ENCODE data around the gene ARHGEF4.

ARHGEF4 gene

GRCh38 chr2:131016826-131017741 is 180.4 kb downstream of the ARHGEF4 start:
- peak; percentile 60 for DNase-seq (ENCODE audit: low read depth)
- no peak overlapping the region for H3K4me3 ChIP-seq (ENCODE audit: control insufficient read depth, low read depth, low read length)
- no peak for TF ChIP-seq CTCF (conservative IDR thresholded peaks at IDR 0.05; ENCODE audit: control insufficient read depth, insufficient read depth, low read depth, low read length)

- H3K4me3 ChIP-seq (ENCODE audit: control insufficient read depth, low read depth, low read length) = no peak overlapping the region
- no peak for DNase-seq (ENCODE audit: low read depth)
- TF ChIP-seq CTCF (conservative IDR thresholded peaks at IDR 0.05; ENCODE audit: control insufficient read depth, insufficient read depth, low read depth, low read length) = no peak
Measured at GRCh38 chr2:131022731-131023130, 186.0 kb downstream of the ARHGEF4 start.

GRCh38 chr2:131023758-131024157 is 187.0 kb downstream of the ARHGEF4 start:
- DNase-seq (ENCODE audit: low read depth) = no peak
- TF ChIP-seq CTCF (conservative IDR thresholded peaks at IDR 0.05; ENCODE audit: control insufficient read depth, insufficient read depth, low read depth, low read length) = no peak
- H3K4me3 ChIP-seq (ENCODE audit: control insufficient read depth, low read depth, low read length) = no peak overlapping the region

- no peak overlapping the region for H3K4me3 ChIP-seq (ENCODE audit: control insufficient read depth, low read depth, low read length)
- TF ChIP-seq CTCF (conservative IDR thresholded peaks at IDR 0.05; ENCODE audit: control insufficient read depth, insufficient read depth, low read depth, low read length) = no peak
- DNase-seq (ENCODE audit: low read depth) = no peak
Measured at GRCh38 chr2:131026919-131027318, 190.2 kb downstream of the ARHGEF4 start.

GRCh38 chr2:131027566-131028528 is 191.1 kb downstream of the ARHGEF4 start:
- no peak for TF ChIP-seq CTCF (conservative IDR thresholded peaks at IDR 0.05; ENCODE audit: control insufficient read depth, insufficient read depth, low read depth, low read length)
- H3K4me3 ChIP-seq (ENCODE audit: control insufficient read depth, low read depth, low read length) = no peak overlapping the region
- no peak for DNase-seq (ENCODE audit: low read depth)

GRCh38 chr2:131029812-131030211 is 193.1 kb downstream of the ARHGEF4 start:
- no peak for TF ChIP-seq CTCF (conservative IDR thresholded peaks at IDR 0.05; ENCODE audit: control insufficient read depth, insufficient read depth, low read depth, low read length)
- DNase-seq (ENCODE audit: low read depth) = no peak

More at GRCh38 chr2:131029812-131030211, 193.1 kb downstream of the ARHGEF4 start:
- H3K4me3 ChIP-seq (ENCODE audit: control insufficient read depth, low read depth, low read length) = no peak overlapping the region

Measured in fibroblast of mammary gland (primary cell).